Activated CD8-positive, alpha-beta memory T cell treated with anti-CD3 and anti-CD28 coated beads, Interleukin-2, amount 50 U/mL, for 1 hour (primary cell): Measurements from ENCODE around the gene BMPER.

Source experiments
- DNase-seq: peaks from one replicate; pipeline ENCODE4 v3.0.0-alpha.2; 2020; ENCODE audit errors: extremely low read depth

BMPER gene

GRCh38 chr7:33922820-33923219, 17.5 kb downstream of the BMPER start:
- DNase-seq = no peak

GRCh38 chr7:33923440-33924229, 18.3 kb downstream of the BMPER start:
- no peak for DNase-seq

GRCh38 chr7:33926535-33926934, 21.2 kb downstream of the BMPER start:
- no peak for DNase-seq

- DNase-seq = no peak
These were observed 23.6 kb downstream of the BMPER start for GRCh38 chr7:33928986-33929385.

GRCh38 chr7:33932221-33932620, 26.9 kb downstream of the BMPER start:
- DNase-seq = no peak

GRCh38 chr7:33932832-33933468, 27.6 kb downstream of the BMPER start:
- peak; percentile 7 for DNase-seq

GRCh38 chr7:33933611-33934281, 28.4 kb downstream of the BMPER start:
- no peak for DNase-seq

- no peak for DNase-seq
These were observed 29.1 kb downstream of the BMPER start for GRCh38 chr7:33934391-33934790.

GRCh38 chr7:33936503-33936902, 31.2 kb downstream of the BMPER start:
- no peak for DNase-seq

- no peak for DNase-seq
These were observed 32.5 kb downstream of the BMPER start for GRCh38 chr7:33937871-33938270.

GRCh38 chr7:33939121-33939520, 33.8 kb downstream of the BMPER start:
- DNase-seq = no peak

- no peak for DNase-seq
These were observed 35.2 kb downstream of the BMPER start for GRCh38 chr7:33940503-33940902.

GRCh38 chr7:33941418-33941817, 36.1 kb downstream of the BMPER start:
- DNase-seq = no peak

- no peak for DNase-seq
These were observed 40.9 kb downstream of the BMPER start for GRCh38 chr7:33946094-33946699.

- DNase-seq = no peak
These were observed 44.8 kb downstream of the BMPER start for GRCh38 chr7:33950047-33950714.

- DNase-seq = no peak
These were observed 47.5 kb downstream of the BMPER start for GRCh38 chr7:33952824-33953223.

- DNase-seq = no peak
These were observed 52.8 kb downstream of the BMPER start for GRCh38 chr7:33958104-33958503.

- DNase-seq = no peak
These were observed 54.3 kb downstream of the BMPER start for GRCh38 chr7:33959676-33960075.

GRCh38 chr7:33961948-33962347, 56.6 kb downstream of the BMPER start:
- DNase-seq = no peak

- DNase-seq = no peak
These were observed 59.3 kb downstream of the BMPER start for GRCh38 chr7:33964417-33965182.

- DNase-seq = no peak
These were observed 59.9 kb downstream of the BMPER start for GRCh38 chr7:33965183-33965744.
